Measurements from ENCODE around the gene PINLYP. TPM values are rescaled to one million over a fixed set of nuclear protein-coding genes. Genes with fewer than 3 reads are reported as not detected.

Gene PINLYP
- 1 to 10 TPM; 1.3 to 2.5 (median 2.2) TPM for total RNA-seq

- Mint-ChIP-seq H3K36me3 (ENCODE audit: insufficient read depth) (peaks cover 7% of the 10 kb centered on the region), H3K4me1 (ENCODE audit: low read depth) (peaks cover 40% of the 10 kb centered on the region), H3K27me3 (ENCODE audit: low read depth) (no peaks in the 10 kb centered on the region), H3K4me3 (peak within 1 kb of the TSS; percentile 95), H3K9me3 (no peaks in the 10 kb centered on the region)
- DNase-seq (peak; percentile 92), ATAC-seq (peak; percentile 99)
Measured at GRCh38 chr19:43575156-43575950, at the start of gene PINLYP, which contains the start of gene XRCC1. PINLYP (plus strand) TSS chr19:43575801; CDS start chr19:43577192, 1,391 bp downstream. XRCC1 (minus strand) TSS chr19:43575527; CDS start chr19:43575458, 69 bp downstream.

- H3K27me3 Mint-ChIP-seq (ENCODE audit: low read depth) = no peaks in the 10 kb centered on the region
- peak; percentile 19 for DNase-seq
- H3K4me1 Mint-ChIP-seq (ENCODE audit: low read depth) = peaks cover 29% of the 10 kb centered on the region
Measured at GRCh38 chr19:43525836-43526771, 49.5 kb upstream of the PINLYP start.

GRCh38 chr19:43526884-43527859, 48.4 kb upstream of the PINLYP start, which contains the start of gene ETHE1:
ETHE1 (minus strand) TSS chr19:43527201; CDS start chr19:43527177, 24 bp downstream.
- DNase-seq (peak; percentile 57), ATAC-seq (peak; percentile 69 to 72)
- Mint-ChIP-seq H3K36me3 (ENCODE audit: insufficient read depth) (no peaks in the 10 kb centered on the region), H3K4me3 (peak within 1 kb of the TSS; percentile 90), H3K4me1 (ENCODE audit: low read depth) (peaks cover 29% of the 10 kb centered on the region), H3K27me3 (ENCODE audit: low read depth) (no peaks in the 10 kb centered on the region), H3K9me3 (no peaks in the 10 kb centered on the region)

More at GRCh38 chr19:43525836-43526771, 49.5 kb upstream of the PINLYP start:
- peak in 1 of 2 donors; percentile 27 for ATAC-seq
- no peaks in the 10 kb centered on the region for H3K36me3 Mint-ChIP-seq (ENCODE audit: insufficient read depth)
- no peaks in the 10 kb centered on the region for H3K9me3 Mint-ChIP-seq
- peak overlapping the region; percentile 90 for H3K4me3 Mint-ChIP-seq

- DNase-seq = no peak
- Mint-ChIP-seq H3K9me3 (no peaks in the 10 kb centered on the region), H3K4me1 (ENCODE audit: low read depth) (peaks cover 36% of the 10 kb centered on the region), H3K4me3 (peak overlapping the region; percentile 49), H3K36me3 (ENCODE audit: insufficient read depth) (no peaks in the 10 kb centered on the region), H3K27me3 (ENCODE audit: low read depth) (no peaks in the 10 kb centered on the region)
- ATAC-seq = peak; percentile 8 to 27
Measured at GRCh38 chr19:43527860-43528622, 47.6 kb upstream of the PINLYP start.

- peaks cover 27% of the 10 kb centered on the region for H3K4me1 Mint-ChIP-seq (ENCODE audit: low read depth)
- DNase-seq = peak; percentile 20
- no peaks in the 10 kb centered on the region for H3K27me3 Mint-ChIP-seq (ENCODE audit: low read depth)
- ATAC-seq = peak; percentile 13 to 19
- H3K9me3 Mint-ChIP-seq = no peaks in the 10 kb centered on the region
- peaks cover 3% of the 10 kb centered on the region for H3K36me3 Mint-ChIP-seq (ENCODE audit: insufficient read depth)
- H3K4me3 Mint-ChIP-seq = peak overlapping the region; percentile 84
Measured at GRCh38 chr19:43532571-43532961, 43.0 kb upstream of the PINLYP start.

GRCh38 chr19:43532962-43533545, 42.5 kb upstream of the PINLYP start, which contains the start of gene ZNF575:
ZNF575 (plus strand) TSS chr19:43533188; CDS start chr19:43534423, 1,235 bp downstream.
- H3K27me3 Mint-ChIP-seq (ENCODE audit: low read depth) = no peaks in the 10 kb centered on the region
- H3K4me3 Mint-ChIP-seq = peak within 1 kb of the TSS; percentile 84
- H3K36me3 Mint-ChIP-seq (ENCODE audit: insufficient read depth) = peaks cover 3% of the 10 kb centered on the region
- peak; percentile 66 to 72 for ATAC-seq
- H3K4me1 Mint-ChIP-seq (ENCODE audit: low read depth) = peaks cover 23% of the 10 kb centered on the region
- no peaks in the 10 kb centered on the region for H3K9me3 Mint-ChIP-seq
- DNase-seq = peak; percentile 79

- Mint-ChIP-seq H3K36me3 (ENCODE audit: insufficient read depth) (peaks cover 9% of the 10 kb centered on the region), H3K27me3 (ENCODE audit: low read depth) (no peaks in the 10 kb centered on the region), H3K9me3 (no peaks in the 10 kb centered on the region), H3K4me1 (ENCODE audit: low read depth) (peaks cover 21% of the 10 kb centered on the region), H3K4me3 (peak overlapping the region; percentile 84)
- peak; percentile 90 for DNase-seq
- ATAC-seq = peak; percentile 78 to 79
Measured at GRCh38 chr19:43533546-43534304, 41.9 kb upstream of the PINLYP start.

- H3K27me3 Mint-ChIP-seq (ENCODE audit: low read depth) = no peaks in the 10 kb centered on the region
Measured at GRCh38 chr19:43534305-43534815, 41.2 kb upstream of the PINLYP start.

GRCh38 chr19:43534816-43535761, 40.5 kb upstream of the PINLYP start:
- H3K4me3 Mint-ChIP-seq = peak overlapping the region; percentile 32
- peaks cover 6% of the 10 kb centered on the region for H3K9me3 Mint-ChIP-seq
- H3K36me3 Mint-ChIP-seq (ENCODE audit: insufficient read depth) = peaks cover 19% of the 10 kb centered on the region
- peaks cover 21% of the 10 kb centered on the region for H3K4me1 Mint-ChIP-seq (ENCODE audit: low read depth)
- DNase-seq (peak; percentile 27), ATAC-seq (no peak)
- no peaks in the 10 kb centered on the region for H3K27me3 Mint-ChIP-seq (ENCODE audit: low read depth)

More at GRCh38 chr19:43534305-43534815, 41.2 kb upstream of the PINLYP start:
- no peak for DNase-seq
- ATAC-seq = no peak
- Mint-ChIP-seq H3K9me3 (peaks cover 6% of the 10 kb centered on the region), H3K4me3 (peak overlapping the region; percentile 84), H3K36me3 (ENCODE audit: insufficient read depth) (peaks cover 15% of the 10 kb centered on the region), H3K4me1 (ENCODE audit: low read depth) (peaks cover 21% of the 10 kb centered on the region)

GRCh38 chr19:43538922-43539321, 36.7 kb upstream of the PINLYP start:
- Mint-ChIP-seq H3K36me3 (ENCODE audit: insufficient read depth) (peaks cover 37% of the 10 kb centered on the region), H3K27me3 (ENCODE audit: low read depth) (no peaks in the 10 kb centered on the region), H3K9me3 (peaks cover 6% of the 10 kb centered on the region), H3K4me3 (no peak overlapping the region), H3K4me1 (ENCODE audit: low read depth) (peaks cover 7% of the 10 kb centered on the region)
- no peak for DNase-seq
- ATAC-seq = no peak

- no peak for DNase-seq
- peaks cover 6% of the 10 kb centered on the region for H3K9me3 Mint-ChIP-seq
- peaks cover 4% of the 10 kb centered on the region for H3K4me1 Mint-ChIP-seq (ENCODE audit: low read depth)
- H3K27me3 Mint-ChIP-seq (ENCODE audit: low read depth) = no peaks in the 10 kb centered on the region
- ATAC-seq = no peak
- no peak overlapping the region for H3K4me3 Mint-ChIP-seq
- H3K36me3 Mint-ChIP-seq (ENCODE audit: insufficient read depth) = peaks cover 43% of the 10 kb centered on the region
Measured at GRCh38 chr19:43540381-43540780, 35.2 kb upstream of the PINLYP start.

All from activated T-cell treated with anti-CD3 and anti-CD28 coated beads, Interleukin-2, amount 50 U/mL, for 4 hours (primary cell).